Chondrocyte (in vitro differentiated cells): Measurements from ENCODE around the gene ZCCHC10. TPM values are rescaled to one million over a fixed set of nuclear protein-coding genes. Genes with fewer than 3 reads are reported as not detected.
A peak's percentile ranks its signal among the peaks of the same experiment; 100 is the strongest.
"Not testable (repeated sequence)": the region's sequence is repeated elsewhere in the genome, so short reads cannot be mapped to it uniquely, and the experiment has no call there.

Experiments
- DNase-seq: peaks from one replicate; pipeline ENCODE4 v3.0.0; 2021; ENCODE audit warnings: mixed read lengths, low spot score
- H3K27ac Mint-ChIP-seq: one replicate; pipeline ENCODE4 v1.8.0; 2021; ENCODE audit warnings: mild to moderate bottlenecking, moderate library complexity, mixed read lengths; ENCODE audit not compliant: unreplicated experiment
- H3K27me3 Mint-ChIP-seq: 2 replicates; pipeline ENCODE4 v1.8.0; 2021; ENCODE audit warnings: low read depth, mixed read lengths
- H3K36me3 Mint-ChIP-seq: 2 replicates; pipeline ENCODE4 v1.8.0; 2021; ENCODE audit warnings: low read depth, mixed read lengths
- H3K4me1 Mint-ChIP-seq: 2 replicates; pipeline ENCODE4 v1.8.0; 2021; ENCODE audit warnings: low read depth, mild to moderate bottlenecking, mixed read lengths
- H3K4me3 Mint-ChIP-seq: one replicate; pipeline ENCODE4 v1.8.0; 2021; ENCODE audit warnings: mild to moderate bottlenecking, moderate library complexity, mixed read lengths; ENCODE audit not compliant: unreplicated experiment
- H3K9me3 Mint-ChIP-seq: 2 replicates; pipeline ENCODE4 v1.8.0; 2021; ENCODE audit warnings: low read depth, mixed read lengths
- CTCF ChIP-seq: fragments of 200-600 bp; sonication (generic); IDR thresholded peaks from 2 replicates; pipeline ENCODE4 v1.5.0; 2021; ENCODE audit warnings: antibody characterized with exemption, mild to moderate bottlenecking, moderate library complexity
- total RNA-seq: library from RNA; stranded (reverse); gene quantifications from 3 replicates; pipeline ENCODE4 v1.2.1, GENCODE V29; 2021

ZCCHC10 gene
- total RNA-seq, 1 donor from 2014 or later: 19.9 TPM

GRCh38 chr5:132962429-132963021 is 63.8 kb downstream of the ZCCHC10 start:
- peaks cover 45% of the 10 kb centered on the region for H3K4me1 Mint-ChIP-seq
- peaks cover 2% of the 10 kb centered on the region for H3K36me3 Mint-ChIP-seq
- peak overlapping the region; percentile 97 for H3K4me3 Mint-ChIP-seq
- peak overlapping the region; percentile 100 for H3K27ac Mint-ChIP-seq
- no peak for TF ChIP-seq CTCF
- DNase-seq: no peak
- H3K9me3 Mint-ChIP-seq: no peaks in the 10 kb centered on the region
- no peaks in the 10 kb centered on the region for H3K27me3 Mint-ChIP-seq

- no peaks in the 10 kb centered on the region for H3K27me3 Mint-ChIP-seq
- H3K27ac Mint-ChIP-seq: peak overlapping the region; percentile 100
- peaks cover 45% of the 10 kb centered on the region for H3K4me1 Mint-ChIP-seq
- H3K36me3 Mint-ChIP-seq: peaks cover 2% of the 10 kb centered on the region
- no peak for TF ChIP-seq CTCF
- DNase-seq: no peak
- H3K9me3 Mint-ChIP-seq: no peaks in the 10 kb centered on the region
- H3K4me3 Mint-ChIP-seq: peak overlapping the region; percentile 97
Observed at GRCh38 chr5:132961887-132962286, 64.5 kb downstream of the ZCCHC10 start.

GRCh38 chr5:132961123-132961815 is 65.1 kb downstream of the ZCCHC10 start:
- H3K9me3 Mint-ChIP-seq, H3K27me3 Mint-ChIP-seq: not testable (repeated sequence)

GRCh38 chr5:132956166-132956799 is 70.1 kb downstream of the ZCCHC10 start:
- not testable (repeated sequence) for H3K36me3 Mint-ChIP-seq, H3K4me3 Mint-ChIP-seq, H3K9me3 Mint-ChIP-seq, H3K27me3 Mint-ChIP-seq, DNase-seq
- peak overlapping the region; percentile 8 for H3K27ac Mint-ChIP-seq
- peaks cover 63% of the 10 kb centered on the region for H3K4me1 Mint-ChIP-seq

More at GRCh38 chr5:132961123-132961815, 65.1 kb downstream of the ZCCHC10 start:
- not testable (repeated sequence) for H3K36me3 Mint-ChIP-seq, DNase-seq
- peak overlapping the region; percentile 97 for H3K4me3 Mint-ChIP-seq
- H3K27ac Mint-ChIP-seq: peak overlapping the region; percentile 100
- H3K4me1 Mint-ChIP-seq: peaks cover 45% of the 10 kb centered on the region

GRCh38 chr5:132953710-132954109 is 72.6 kb downstream of the ZCCHC10 start:
- Mint-ChIP-seq H3K4me1 (peaks cover 53% of the 10 kb centered on the region), H3K36me3 (peaks cover 11% of the 10 kb centered on the region), H3K27me3 (no peaks in the 10 kb centered on the region), H3K27ac (peak overlapping the region; percentile 20), H3K4me3 (no peak overlapping the region), H3K9me3 (no peaks in the 10 kb centered on the region)
- no peak for TF ChIP-seq CTCF
- DNase-seq: no peak

- Mint-ChIP-seq H3K36me3 (peaks cover 11% of the 10 kb centered on the region), H3K4me3 (no peak overlapping the region), H3K4me1 (peaks cover 55% of the 10 kb centered on the region), H3K9me3 (no peaks in the 10 kb centered on the region), H3K27ac (peak overlapping the region; percentile 75), H3K27me3 (no peaks in the 10 kb centered on the region)
- TF ChIP-seq CTCF: no peak
- DNase-seq: no peak
Observed at GRCh38 chr5:132952829-132953228, 73.5 kb downstream of the ZCCHC10 start.
